HG02852 (cell line): ENCODE measurements around the gene FAM83G.
"Not testable (repeated sequence)": the region's sequence is repeated elsewhere in the genome, so short reads cannot be mapped to it uniquely, and the experiment has no call there.

ENCODE experiments used
- ATAC-seq: cut with Tn5 transposase; IDR thresholded peaks from one replicate; pipeline ENCODE4 v1.9.1; 2021; ENCODE audit warnings: mild to moderate bottlenecking, moderate library complexity; ENCODE audit not compliant: unreplicated experiment

The FAM83G gene

GRCh38 chr17:19023209-19023999, 18.8 kb upstream of the FAM83G start:
- ATAC-seq: no peak

GRCh38 chr17:19022747-19023146, 18.2 kb upstream of the FAM83G start:
- ATAC-seq: no peak

GRCh38 chr17:19022128-19022527, 17.6 kb upstream of the FAM83G start:
- no peak for ATAC-seq

- no peak for ATAC-seq
Measured at GRCh38 chr17:19021622-19022083, 17.1 kb upstream of the FAM83G start.

GRCh38 chr17:19021011-19021621, 16.6 kb upstream of the FAM83G start:
- ATAC-seq: not testable (repeated sequence)

GRCh38 chr17:19020016-19020415, 15.5 kb upstream of the FAM83G start:
- ATAC-seq: no peak

GRCh38 chr17:19019041-19019941, 14.7 kb upstream of the FAM83G start:
- no peak for ATAC-seq

GRCh38 chr17:19018600-19018950, 14.0 kb upstream of the FAM83G start:
- no peak for ATAC-seq

GRCh38 chr17:19017804-19018599, 13.4 kb upstream of the FAM83G start:
- ATAC-seq: no peak

- ATAC-seq: no peak
Measured at GRCh38 chr17:19017401-19017800, 12.8 kb upstream of the FAM83G start.

GRCh38 chr17:19016881-19017280, 12.3 kb upstream of the FAM83G start:
- ATAC-seq: no peak

GRCh38 chr17:19016297-19016696, 11.7 kb upstream of the FAM83G start:
- no peak for ATAC-seq

GRCh38 chr17:19015428-19015827, 10.9 kb upstream of the FAM83G start:
- no peak for ATAC-seq

- ATAC-seq: no peak
Measured at GRCh38 chr17:19014628-19015215, 10.2 kb upstream of the FAM83G start.

- no peak for ATAC-seq
Measured at GRCh38 chr17:19013806-19014627, 9.5 kb upstream of the FAM83G start.

GRCh38 chr17:19013226-19013625, 8.7 kb upstream of the FAM83G start:
- no peak for ATAC-seq

- ATAC-seq: no peak
Measured at GRCh38 chr17:19012171-19013080, 7.9 kb upstream of the FAM83G start.

- ATAC-seq: no peak
Measured at GRCh38 chr17:19011581-19011980, 7.0 kb upstream of the FAM83G start.
